Heart left ventricle (tissue), 13 donors: Measurements from ENCODE around the gene ARFGAP1.

Experiments
- CTCF ChIP-seq, 12 donors: fragments of 200-600 bp; sonication (generic) in 4 of 12; IDR thresholded peaks; one replicate each; pipeline versions ENCODE4 v1.5.0 to v1.8.0; 2018 to 2022; ENCODE audit warnings: antibody characterized with exemption in 12 of 12, mild to moderate bottlenecking in 5 of 12
- POLR2A ChIP-seq, 2 donors: fragments of 450-650 bp; IDR thresholded peaks; one replicate each; pipeline ENCODE4 v1.6.1; 2017; ENCODE audit warnings: antibody characterized with exemption in 2 of 2, mild to moderate bottlenecking in 2 of 2, moderate library complexity in 2 of 2
- donor health status: ischemic (EF 13 %, LVEDD 7.1; RV severe dilation, severe dysfunction).
- donor health status: DM: no; HTN: yes; CAD: no.
- donor health status: DM: no; HTN: no; CAD: no.
- donor health status: ischemic (EF 25% LVEDD 6.9; RV normal size, moderate dysfunction).
- donor health status: ischemic (EF 25% LVEDD 5.7; RV mildly dilated, moderate dysfunction).
- donor health status: ischemic (EF 35%, LVEDD 5.7; RV mildly dilated, moderate dysfunction).
- donor health status: nonischemic (EF 11% LVEDD 7.7; RV severe dilation, severe dysfunction).
- donor health status: DM: yes; HTN: yes; CAD: no.
- donor health status: PGD.
- donor health status: ischemic (EF 29% LVEDD 5.4; RV normal size, mild dysfunction).
- donor health status: nonischemic (EF 23%, LVEDD 6.1; RV moderate dilation, normal function).

- TF ChIP-seq CTCF (IDR thresholded peaks at IDR 0.05) (no peak), POLR2A (IDR thresholded peaks at IDR 0.05) (no peak)
Observed at GRCh38 chr20:63312690-63313348, 40.2 kb downstream of the ARFGAP1 start.
